Germinal center (tissue), 1 donor: ENCODE data around the gene PSTK.

Source experiments
- DNase-seq: peaks from one replicate; pipeline ENCODE4 v3.0.0; 2012; ENCODE audit warnings: mixed read lengths, low spot score

Gene PSTK

GRCh38 chr10:123019941-123020703 lies 39.9 kb downstream of the PSTK start:
- DNase-seq = no peak

GRCh38 chr10:123021517-123021916 lies 41.3 kb downstream of the PSTK start:
- DNase-seq = no peak

GRCh38 chr10:123024540-123024939 lies 44.3 kb downstream of the PSTK start:
- DNase-seq = no peak

- no peak for DNase-seq
Observed at GRCh38 chr10:123026302-123026701, 46.1 kb downstream of the PSTK start.

GRCh38 chr10:123027861-123028260 lies 47.7 kb downstream of the PSTK start:
- no peak for DNase-seq

GRCh38 chr10:123031124-123031523 lies 50.9 kb downstream of the PSTK start:
- no peak for DNase-seq

GRCh38 chr10:123034332-123034731 lies 54.1 kb downstream of the PSTK start:
- no peak for DNase-seq

GRCh38 chr10:123035467-123036086 lies 55.4 kb downstream of the PSTK start:
- no peak for DNase-seq

- no peak for DNase-seq
Observed at GRCh38 chr10:123038782-123039631, 58.8 kb downstream of the PSTK start.

GRCh38 chr10:123039632-123039930 lies 59.4 kb downstream of the PSTK start:
- no peak for DNase-seq
